Osteoblast (primary cell): Measurements from ENCODE around the gene EVC2. TPM values are rescaled to one million over a fixed set of nuclear protein-coding genes. Genes with fewer than 3 reads are reported as not detected.

Source experiments
- DNase-seq: peaks from one replicate; pipeline ENCODE4 v3.0.0; 2011; ENCODE audit warnings: low spot score, mixed read lengths; ENCODE audit not compliant: insufficient read length; ENCODE audit errors: missing footprints
- H2AFZ ChIP-seq: 2 replicates; pipeline ENCODE4 v1.6.0; 2011; ENCODE audit warnings: mild to moderate bottlenecking, low read length
- H3K27ac ChIP-seq: 2 replicates; pipeline ENCODE4 v1.5.1; 2011; ENCODE audit warnings: mild to moderate bottlenecking, low read depth, low read length, moderate library complexity
- H3K27me3 ChIP-seq: 2 replicates; pipeline ENCODE4 v1.6.0; 2012; ENCODE audit warnings: mild to moderate bottlenecking, control low read depth, inconsistent platforms, low read length, moderate library complexity; ENCODE audit not compliant: insufficient read depth
- H3K36me3 ChIP-seq: 2 replicates; pipeline ENCODE4 v1.5.1; 2011; ENCODE audit warnings: mild to moderate bottlenecking, low read length, control low read depth, moderate library complexity; ENCODE audit not compliant: insufficient read depth
- H3K4me1 ChIP-seq: 2 replicates; pipeline ENCODE4 v1.5.1; 2011; ENCODE audit warnings: mild to moderate bottlenecking, low read length, control low read depth, moderate library complexity; ENCODE audit not compliant: insufficient read depth
- H3K4me2 ChIP-seq: 2 replicates; pipeline ENCODE4 v1.6.0; 2011; ENCODE audit warnings: mild to moderate bottlenecking, low read length; ENCODE audit not compliant: insufficient read depth
- H3K4me3 ChIP-seq: fragments of 200-600 bp; sonication (generic); 3 replicates; pipeline ENCODE4 v1.5.1; 2012; ENCODE audit warnings: mild to moderate bottlenecking, low read length, inconsistent platforms; ENCODE audit not compliant: insufficient read depth
- H3K79me2 ChIP-seq: 2 replicates; pipeline ENCODE4 v1.6.0; 2012; ENCODE audit warnings: mild to moderate bottlenecking, low read length, control low read depth, inconsistent platforms; ENCODE audit not compliant: insufficient read depth
- H3K9me3 ChIP-seq: 2 replicates; pipeline ENCODE4 v1.5.1; 2011; ENCODE audit warnings: low read depth, low read length, control low read depth
- H4K20me1 ChIP-seq: 2 replicates; pipeline ENCODE4 v1.6.0; 2012; ENCODE audit warnings: mild to moderate bottlenecking, low read length, control low read depth; ENCODE audit not compliant: insufficient read depth
- total RNA-seq: library from RNA; depleted of rRNA; stranded (reverse); fragments of >200 nt; gene quantifications from 2 replicates; pipeline ENCODE4 v1.2.3, GENCODE V29; 2012
- TF ChIP-seq, protein P1 (sequence below): IDR thresholded peaks from 2 replicates; pipeline ENCODE4 v1.5.1; 2011; ENCODE audit warnings: mild to moderate bottlenecking, low read depth, low read length, moderate library complexity; ENCODE audit errors: extremely low read depth

Gene EVC2
- total RNA-seq, 1 donor = 19.2 TPM

DNA sequence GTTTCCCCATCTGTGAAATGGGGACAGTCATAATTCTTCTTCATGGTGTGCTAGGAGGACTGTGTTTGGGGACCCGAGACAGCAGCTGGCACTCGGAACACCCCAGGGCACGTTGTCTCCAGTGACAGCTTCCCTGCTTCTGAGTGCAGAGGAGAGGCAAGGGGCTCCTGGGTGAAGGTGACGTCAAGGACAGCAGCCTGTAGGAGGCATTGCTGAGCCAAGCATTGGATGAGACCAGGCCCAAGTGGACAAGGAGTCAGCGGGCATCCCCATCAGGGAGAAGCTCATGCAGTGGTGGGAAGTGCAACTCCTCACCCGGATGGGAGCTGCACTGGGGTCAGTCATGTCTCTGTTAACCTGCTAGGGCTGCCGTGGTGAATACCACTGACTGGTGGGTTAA lies 48.7 kb upstream of the EVC2 start:
- H3K4me3 ChIP-seq = no peak overlapping the region
- peaks cover 15% of the 10 kb centered on the region for H3K79me2 ChIP-seq
- no peaks in the 10 kb centered on the region for H3K9me3 ChIP-seq
- peaks cover 39% of the 10 kb centered on the region for H3K4me1 ChIP-seq
- H2AFZ ChIP-seq = no peak overlapping the region
- H3K27me3 ChIP-seq = no peaks in the 10 kb centered on the region
- DNase-seq = no peak
- no peak overlapping the region for H3K4me2 ChIP-seq
- H3K27ac ChIP-seq = peak overlapping the region; percentile 88
- H3K36me3 ChIP-seq = peaks cover 64% of the 10 kb centered on the region
- TF ChIP-seq, protein P1, sequence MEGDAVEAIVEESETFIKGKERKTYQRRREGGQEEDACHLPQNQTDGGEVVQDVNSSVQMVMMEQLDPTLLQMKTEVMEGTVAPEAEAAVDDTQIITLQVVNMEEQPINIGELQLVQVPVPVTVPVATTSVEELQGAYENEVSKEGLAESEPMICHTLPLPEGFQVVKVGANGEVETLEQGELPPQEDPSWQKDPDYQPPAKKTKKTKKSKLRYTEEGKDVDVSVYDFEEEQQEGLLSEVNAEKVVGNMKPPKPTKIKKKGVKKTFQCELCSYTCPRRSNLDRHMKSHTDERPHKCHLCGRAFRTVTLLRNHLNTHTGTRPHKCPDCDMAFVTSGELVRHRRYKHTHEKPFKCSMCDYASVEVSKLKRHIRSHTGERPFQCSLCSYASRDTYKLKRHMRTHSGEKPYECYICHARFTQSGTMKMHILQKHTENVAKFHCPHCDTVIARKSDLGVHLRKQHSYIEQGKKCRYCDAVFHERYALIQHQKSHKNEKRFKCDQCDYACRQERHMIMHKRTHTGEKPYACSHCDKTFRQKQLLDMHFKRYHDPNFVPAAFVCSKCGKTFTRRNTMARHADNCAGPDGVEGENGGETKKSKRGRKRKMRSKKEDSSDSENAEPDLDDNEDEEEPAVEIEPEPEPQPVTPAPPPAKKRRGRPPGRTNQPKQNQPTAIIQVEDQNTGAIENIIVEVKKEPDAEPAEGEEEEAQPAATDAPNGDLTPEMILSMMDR = no peak
- H4K20me1 ChIP-seq = peaks cover 3% of the 10 kb centered on the region

DNA sequence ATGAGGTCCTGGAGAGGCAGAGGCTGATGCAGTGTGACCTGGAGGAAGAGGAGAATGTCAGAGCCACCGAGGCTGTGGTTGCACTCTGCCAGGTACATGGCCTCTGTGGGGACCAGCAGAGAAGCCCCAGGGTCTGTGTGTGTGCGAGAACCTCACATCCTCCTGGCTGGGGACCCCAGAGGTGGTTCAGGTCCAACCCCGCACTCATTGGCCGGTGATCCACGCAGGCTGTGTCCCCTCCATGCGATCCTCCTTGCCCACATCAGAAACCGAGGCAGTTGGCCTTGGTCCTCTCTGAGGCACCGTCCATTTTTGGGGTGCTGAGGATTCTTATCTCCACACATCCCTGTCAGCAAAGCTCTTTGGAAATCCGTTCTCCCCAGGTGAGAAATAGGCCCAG lies 47.9 kb upstream of the EVC2 start:
- TF ChIP-seq, protein P1 = no peak
- Histone ChIP-seq H3K4me2 (no peak overlapping the region), H3K79me2 (peaks cover 12% of the 10 kb centered on the region), H3K4me1 (peaks cover 48% of the 10 kb centered on the region), H2AFZ (no peak overlapping the region), H3K27me3 (no peaks in the 10 kb centered on the region), H3K27ac (peak overlapping the region; percentile 88), H4K20me1 (peaks cover 3% of the 10 kb centered on the region), H3K4me3 (no peak overlapping the region), H3K9me3 (no peaks in the 10 kb centered on the region), H3K36me3 (peaks cover 64% of the 10 kb centered on the region)
- no peak for DNase-seq

DNA sequence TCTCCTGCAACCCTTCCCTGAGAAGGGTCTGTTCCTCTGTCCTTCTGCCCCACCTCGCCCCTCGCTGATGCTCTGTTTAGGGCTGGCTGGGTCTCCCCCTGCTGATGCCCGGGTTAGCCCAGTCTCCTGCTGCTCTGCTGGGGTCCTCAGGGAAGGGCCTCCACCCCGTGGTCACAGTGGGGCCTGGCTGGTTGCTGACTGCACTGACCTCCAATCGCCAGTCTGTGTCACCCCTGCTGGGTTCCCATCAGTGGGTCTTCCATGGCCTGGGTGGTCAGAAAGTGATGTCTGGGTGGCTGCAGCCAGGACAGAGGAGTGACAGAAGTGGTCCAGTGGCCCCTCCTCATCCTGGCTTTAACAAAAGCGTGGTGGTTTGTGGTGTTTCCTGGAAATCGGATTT lies 47.3 kb upstream of the EVC2 start:
- peaks cover 7% of the 10 kb centered on the region for H3K79me2 ChIP-seq
- H3K4me1 ChIP-seq = peaks cover 53% of the 10 kb centered on the region
- no peak overlapping the region for H2AFZ ChIP-seq
- H3K4me2 ChIP-seq = no peak overlapping the region
- DNase-seq = no peak
- H4K20me1 ChIP-seq = peaks cover 3% of the 10 kb centered on the region
- H3K27me3 ChIP-seq = no peaks in the 10 kb centered on the region
- peaks cover 67% of the 10 kb centered on the region for H3K36me3 ChIP-seq
- no peaks in the 10 kb centered on the region for H3K9me3 ChIP-seq
- no peak overlapping the region for H3K4me3 ChIP-seq
- no peak overlapping the region for H3K27ac ChIP-seq
- TF ChIP-seq, protein P1 = no peak

DNA sequence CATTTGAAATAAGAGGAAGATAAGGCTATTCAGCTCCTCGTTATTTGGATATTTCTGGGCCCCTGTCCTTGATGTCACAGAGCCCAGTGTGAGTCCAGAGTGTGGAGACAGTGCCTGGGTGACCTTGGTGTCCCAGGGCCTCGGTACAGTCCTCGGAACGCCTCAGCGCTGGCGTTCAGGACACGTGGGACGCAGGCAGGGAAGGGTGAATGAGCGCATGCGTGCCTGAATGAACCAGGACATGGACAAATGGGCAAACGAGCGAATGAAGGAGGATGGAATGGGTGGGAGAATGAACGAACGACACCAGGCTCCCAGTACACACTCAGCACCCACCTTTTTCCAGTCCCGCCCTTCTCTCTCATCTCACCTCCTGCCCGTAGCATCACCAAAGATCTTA lies 46.8 kb upstream of the EVC2 start:
- Histone ChIP-seq H3K27me3 (no peaks in the 10 kb centered on the region), H3K36me3 (peaks cover 72% of the 10 kb centered on the region), H3K79me2 (peaks cover 7% of the 10 kb centered on the region), H3K27ac (no peak overlapping the region), H3K9me3 (no peaks in the 10 kb centered on the region), H3K4me3 (no peak overlapping the region), H4K20me1 (peaks cover 3% of the 10 kb centered on the region), H3K4me2 (no peak overlapping the region), H3K4me1 (peaks cover 59% of the 10 kb centered on the region), H2AFZ (no peak overlapping the region)
- TF ChIP-seq, protein P1 = no peak
- no peak for DNase-seq
